ENCODE measurements around the gene SH3PXD2A.

The SH3PXD2A gene

DNA sequence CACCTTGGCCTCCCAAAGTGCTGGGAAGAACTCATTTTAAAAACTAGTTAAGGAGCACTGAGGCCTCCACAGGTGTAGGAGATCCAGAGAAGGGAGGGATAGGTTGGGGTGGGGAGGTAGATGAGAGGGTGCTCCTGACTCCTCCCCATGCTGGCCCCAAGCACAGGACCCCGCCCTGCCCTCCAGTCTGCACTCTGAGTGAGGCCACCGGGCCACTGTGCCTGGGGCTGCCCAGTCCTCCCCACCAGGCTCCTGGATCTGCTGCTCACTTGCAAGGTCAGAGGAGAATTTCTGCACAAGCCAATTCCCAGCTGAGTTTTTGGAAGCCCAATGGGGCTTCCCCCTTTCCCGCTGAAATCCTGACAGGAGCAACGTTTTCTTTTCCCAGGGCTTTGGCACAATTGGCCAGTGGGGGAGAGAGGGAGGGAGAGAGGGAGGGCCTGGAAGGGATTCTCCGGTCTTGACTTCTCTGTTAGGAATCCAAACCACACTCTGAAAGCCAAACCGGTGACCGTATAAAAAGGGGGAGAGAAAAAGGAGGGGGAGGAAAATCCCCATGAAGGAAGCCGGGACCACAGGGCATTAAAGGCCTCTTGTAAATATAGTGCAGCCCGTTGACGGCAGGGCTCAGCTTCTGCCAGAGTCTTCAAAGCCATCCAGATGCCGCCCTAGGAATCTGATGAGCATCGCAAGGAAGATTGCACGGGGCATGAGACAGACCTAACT is 116.2 kb downstream of the SH3PXD2A start:
- no peak for TF ChIP-seq CTCF (IDR thresholded peaks at IDR 0.05; ENCODE audit: low read depth, low read length, missing control alignments)
- peak; percentile 93 for DNase-seq (ENCODE audit: low read depth)
- in situ Hi-C loops (cut with HindIII; ENCODE audit: low sequenced_read_pairs) = no loop called here
- no peak overlapping the region for H3K4me3 ChIP-seq (ENCODE audit: low read depth, low read length)

DNA sequence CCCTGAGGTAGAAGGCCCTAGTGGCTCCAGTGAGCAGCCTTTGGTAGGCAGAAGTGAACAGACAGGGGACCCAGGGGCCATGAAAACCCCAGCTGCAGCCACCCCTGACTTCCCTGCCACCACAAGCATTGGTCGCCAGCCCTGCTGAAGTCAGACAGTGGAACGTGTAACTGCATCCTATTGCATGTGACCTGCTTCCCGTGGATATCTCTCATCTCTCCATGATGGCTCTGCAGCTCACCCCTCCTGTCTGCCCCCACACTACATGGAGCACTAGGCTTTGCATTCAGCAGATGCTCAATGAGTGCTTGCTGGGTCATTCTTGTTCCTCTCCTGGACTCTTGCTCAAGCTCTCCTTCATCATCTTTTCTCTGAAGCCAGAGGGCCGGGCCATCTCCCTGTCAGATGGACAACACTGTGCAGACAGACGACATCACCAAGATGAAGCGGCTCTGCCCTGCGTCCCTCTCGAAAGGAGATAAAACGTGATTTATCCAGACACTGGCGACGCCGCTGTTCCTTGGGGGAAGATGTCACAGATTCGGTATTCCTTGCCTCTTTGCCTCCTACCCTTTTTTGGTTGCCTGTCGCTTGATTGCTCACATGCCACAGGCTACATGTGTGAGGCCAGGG is 117.5 kb downstream of the SH3PXD2A start:
- in situ Hi-C loops (cut with HindIII; ENCODE audit: low sequenced_read_pairs) = no loop called here
- DNase-seq (ENCODE audit: low read depth) = no peak
- TF ChIP-seq CTCF (IDR thresholded peaks at IDR 0.05; ENCODE audit: low read depth, low read length, missing control alignments) = no peak
- no peak overlapping the region for H3K4me3 ChIP-seq (ENCODE audit: low read depth, low read length)

GRCh38 chr10:103736763-103737162 is 118.6 kb downstream of the SH3PXD2A start:
- TF ChIP-seq CTCF (IDR thresholded peaks at IDR 0.05; ENCODE audit: low read depth, low read length, missing control alignments) = no peak
- H3K4me3 ChIP-seq (ENCODE audit: low read depth, low read length) = no peak overlapping the region
- in situ Hi-C loops (cut with HindIII; ENCODE audit: low sequenced_read_pairs) = no loop called here
- DNase-seq (ENCODE audit: low read depth) = no peak

GRCh38 chr10:103736044-103736443 is 119.3 kb downstream of the SH3PXD2A start:
- H3K4me3 ChIP-seq (ENCODE audit: low read depth, low read length) = no peak overlapping the region
- no peak for DNase-seq (ENCODE audit: low read depth)
- TF ChIP-seq CTCF (IDR thresholded peaks at IDR 0.05; ENCODE audit: low read depth, low read length, missing control alignments) = no peak
- in situ Hi-C loops (cut with HindIII; ENCODE audit: low sequenced_read_pairs) = no loop called here

- in situ Hi-C loops (cut with HindIII; ENCODE audit: low sequenced_read_pairs) = no loop called here
- no peak for TF ChIP-seq CTCF (IDR thresholded peaks at IDR 0.05; ENCODE audit: low read depth, low read length, missing control alignments)
- no peak overlapping the region for H3K4me3 ChIP-seq (ENCODE audit: low read depth, low read length)
- no peak for DNase-seq (ENCODE audit: low read depth)
Observed at GRCh38 chr10:103734731-103735130, 120.6 kb downstream of the SH3PXD2A start.

DNA sequence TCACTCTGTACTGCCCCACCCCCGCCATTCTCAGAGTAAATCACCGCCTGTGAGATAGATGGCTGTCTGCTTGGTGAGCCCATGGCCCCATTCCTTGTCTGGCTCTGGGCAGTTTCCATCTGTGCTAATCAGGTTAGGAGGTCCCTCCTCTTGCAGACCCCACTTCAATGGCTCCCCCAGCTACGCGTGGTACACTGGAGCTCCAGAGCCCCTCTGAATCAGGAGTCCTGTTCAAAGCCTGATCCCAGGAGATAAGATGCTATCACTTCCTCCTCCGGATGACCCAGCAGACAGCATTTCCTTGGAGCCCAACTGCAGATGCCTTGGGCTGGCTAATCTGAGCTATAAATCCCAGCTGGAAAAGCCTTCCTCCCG is 122.3 kb downstream of the SH3PXD2A start:
- no peak overlapping the region for H3K4me3 ChIP-seq (ENCODE audit: low read depth, low read length)
- in situ Hi-C loops (cut with HindIII; ENCODE audit: low sequenced_read_pairs) = no loop called here
- TF ChIP-seq CTCF (IDR thresholded peaks at IDR 0.05; ENCODE audit: low read depth, low read length, missing control alignments) = no peak
- no peak for DNase-seq (ENCODE audit: low read depth)

All from astrocyte of the cerebellum (primary cell).